CD4-positive, alpha-beta T cell (primary cell): ENCODE data around the gene SRGAP1. TPM values are rescaled to one million over a fixed set of nuclear protein-coding genes. Genes with fewer than 3 reads are reported as not detected.
"Not testable (repeated sequence)": the region's sequence is repeated elsewhere in the genome, so short reads cannot be mapped to it uniquely, and the experiment has no call there.

Experiments
- ATAC-seq: fragments of 200-7000 bp; cut with Tn5 transposase; one replicate; pipeline ENCODE4 v1.10.0; 2022; ENCODE audit warnings: mild to moderate bottlenecking; ENCODE audit not compliant: poor library complexity
- CTCF ChIA-PET: fragments of 350-600 bp; sonication (Branson Sonifier 250); formaldehyde crosslinking; loops from one replicate; lab custom pipeline; 2021; ENCODE audit warnings: antibody characterized with exemption, inconsistent platforms; lab: Charles Lee
- POLR2A ChIA-PET: fragments of 350-600 bp; sonication (Branson Sonifier 250); formaldehyde crosslinking; loops from one replicate; lab custom pipeline; 2021; ENCODE audit warnings: antibody characterized with exemption, inconsistent platforms; lab: Charles Lee
- DNase-seq, 14 experiments: peaks; one replicate each; pipeline ENCODE4 v3.0.0-alpha.2; 2013 to 2020; ENCODE audit warnings: mixed read lengths in 2 of 14
- H3K27ac ChIP-seq, 2 donors: one replicate each; pipeline versions ENCODE4 v1.5.1 to v1.7.0; 2013; ENCODE audit warnings: low read length in 2 of 2, low read depth in 1 of 2, mild to moderate bottlenecking in 1 of 2
- H3K27me3 ChIP-seq, 2 experiments: 1 replicate in 1 of 2; 2 replicates in 1 of 2; pipeline versions ENCODE4 v1.6.1 to v1.7.0; 2013; ENCODE audit warnings: low read length in 2 of 2, control low read depth in 1 of 2, mild to moderate bottlenecking in 1 of 2, moderate library complexity in 1 of 2; ENCODE audit not compliant: insufficient read depth in 2 of 2, control insufficient read depth in 1 of 2
- H3K36me3 ChIP-seq: one replicate; pipeline ENCODE4 v1.6.1; 2013; ENCODE audit warnings: low read length, control low read depth; ENCODE audit not compliant: insufficient read depth
- H3K4me1 ChIP-seq: one replicate; pipeline ENCODE4 v1.6.1; 2013; ENCODE audit warnings: low read length, control low read depth; ENCODE audit not compliant: insufficient read depth
- H3K4me3 ChIP-seq: one replicate; pipeline ENCODE4 v1.5.1; 2013; ENCODE audit warnings: mild to moderate bottlenecking, low read length, moderate library complexity
- H3K9me3 ChIP-seq, 2 experiments: 1 replicate in 1 of 2; 2 replicates in 1 of 2; pipeline versions ENCODE4 v1.6.1 to v1.7.0; 2013; ENCODE audit warnings: low read length in 2 of 2, mild to moderate bottlenecking in 2 of 2, control low read depth in 1 of 2, moderate library complexity in 1 of 2; ENCODE audit not compliant: control insufficient read depth in 1 of 2, insufficient read depth in 1 of 2
- H3K27ac Mint-ChIP-seq: one replicate; pipeline ENCODE4 v1.8.0; 2020; ENCODE audit warnings: mixed read lengths
- H3K27me3 Mint-ChIP-seq: one replicate; pipeline ENCODE4 v1.8.0; 2021; ENCODE audit warnings: mixed read lengths
- H3K36me3 Mint-ChIP-seq: one replicate; pipeline ENCODE4 v1.8.0; 2021; ENCODE audit warnings: low read depth, mixed read lengths
- H3K4me1 Mint-ChIP-seq: one replicate; pipeline ENCODE4 v1.8.0; 2021; ENCODE audit warnings: low read depth, mixed read lengths
- H3K4me3 Mint-ChIP-seq: one replicate; pipeline ENCODE4 v1.8.0; 2020; ENCODE audit warnings: mild to moderate bottlenecking, mixed read lengths
- H3K9me3 Mint-ChIP-seq: one replicate; pipeline ENCODE4 v1.8.0; 2020; ENCODE audit warnings: mixed read lengths
- CTCF ChIP-seq: fragments of 200-600 bp; IDR thresholded peaks from one replicate; pipeline ENCODE4 v1.8.0; 2022; ENCODE audit warnings: antibody characterized with exemption, mild to moderate bottlenecking
- intact Hi-C, 2 experiments: fragments of 100-400 bp; cut with DNase I in 1 of 2; cut with micrococcal nuclease in 1 of 2; formaldehyde crosslinking; loops; one replicate each; pipeline versions ENCODE4 v1.15.1 to v1.9.0; 2023 to 2025; cut with DNase I, micrococcal nuclease
- total RNA-seq, 174 experiments: library from RNA in 2 of 174; stranded (reverse) in 2 of 174; gene quantifications; one replicate each; pipeline ENCODE4 v1.2.3 and lab custom pipeline; 2021 to 2026

SRGAP1 gene
- total RNA-seq, 2 experiments from 2014 or later, result 0.03 TPM; not detected in 1

DNA sequence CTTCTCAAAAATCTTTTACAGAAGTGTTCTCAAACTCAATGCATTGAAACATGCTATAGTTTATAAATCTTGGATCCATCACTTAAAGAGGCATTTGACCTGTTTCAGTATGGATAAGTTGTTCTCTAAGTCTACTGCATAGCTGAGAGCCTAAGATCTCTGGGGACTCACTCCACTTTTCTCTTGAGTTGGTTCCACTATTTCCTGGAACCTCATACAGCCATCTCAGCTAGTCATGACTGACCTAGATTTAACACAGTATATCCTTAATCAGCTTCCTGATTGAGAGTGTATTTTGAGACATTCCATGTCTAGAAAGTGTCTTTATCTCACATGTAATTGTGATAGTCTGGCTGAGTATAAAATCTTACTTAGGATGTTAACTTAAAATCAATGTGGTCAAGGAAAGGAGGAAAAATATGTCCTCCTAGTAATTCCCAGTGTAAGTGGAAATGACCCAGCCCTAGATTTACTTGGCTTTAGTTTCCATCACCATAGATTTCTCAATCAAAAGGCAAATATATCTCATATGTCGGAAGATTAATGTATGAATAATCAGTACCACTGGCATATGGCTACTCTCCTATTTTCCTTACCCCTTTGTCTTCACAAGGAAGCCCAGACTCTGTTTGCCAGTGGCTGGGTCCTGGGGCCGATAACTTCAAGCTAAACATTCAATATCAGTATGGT, 315.7 kb downstream of the SRGAP1 start:
- CTCF ChIA-PET, result no interaction called here
- Histone ChIP-seq H3K27ac (no peak overlapping the region), H3K4me1 (no peaks in the 10 kb centered on the region), H3K27me3 (no peaks in the 10 kb centered on the region), H3K4me3 (no peak overlapping the region), H3K9me3 (no peaks in the 10 kb centered on the region), H3K36me3 (no peaks in the 10 kb centered on the region)
- Mint-ChIP-seq H3K4me1 (no peaks in the 10 kb centered on the region), H3K27me3 (no peaks in the 10 kb centered on the region), H3K4me3 (no peak overlapping the region), H3K36me3 (peaks cover 33% of the 10 kb centered on the region), H3K9me3 (peaks cover 3% of the 10 kb centered on the region), H3K27ac (no peak overlapping the region)
- no peak for TF ChIP-seq CTCF
- ATAC-seq (no peak), DNase-seq (no peak)
- intact Hi-C loops, result no loop called here
- POLR2A ChIA-PET, result no interaction called here

GRCh38 chr12:64160711-64161060, 316.2 kb downstream of the SRGAP1 start:
- no peak overlapping the region for H3K4me3 Mint-ChIP-seq
- Histone ChIP-seq H3K4me3 (no peak overlapping the region), H3K4me1 (no peaks in the 10 kb centered on the region), H3K27me3 (no peaks in the 10 kb centered on the region), H3K9me3 (no peaks in the 10 kb centered on the region), H3K27ac (no peak overlapping the region), H3K36me3 (no peaks in the 10 kb centered on the region)
- intact Hi-C loops, result no loop called here
- TF ChIP-seq CTCF, result no peak
- no peaks in the 10 kb centered on the region for H3K4me1 Mint-ChIP-seq
- H3K27me3 Mint-ChIP-seq, result no peaks in the 10 kb centered on the region
- H3K36me3 Mint-ChIP-seq, result peaks cover 37% of the 10 kb centered on the region
- H3K27ac Mint-ChIP-seq, result no peak overlapping the region
- ATAC-seq, result no peak
- ChIA-PET CTCF (no interaction called here), POLR2A (no interaction called here)
- DNase-seq, result no peak
- H3K9me3 Mint-ChIP-seq, result peaks cover 3% of the 10 kb centered on the region

DNA sequence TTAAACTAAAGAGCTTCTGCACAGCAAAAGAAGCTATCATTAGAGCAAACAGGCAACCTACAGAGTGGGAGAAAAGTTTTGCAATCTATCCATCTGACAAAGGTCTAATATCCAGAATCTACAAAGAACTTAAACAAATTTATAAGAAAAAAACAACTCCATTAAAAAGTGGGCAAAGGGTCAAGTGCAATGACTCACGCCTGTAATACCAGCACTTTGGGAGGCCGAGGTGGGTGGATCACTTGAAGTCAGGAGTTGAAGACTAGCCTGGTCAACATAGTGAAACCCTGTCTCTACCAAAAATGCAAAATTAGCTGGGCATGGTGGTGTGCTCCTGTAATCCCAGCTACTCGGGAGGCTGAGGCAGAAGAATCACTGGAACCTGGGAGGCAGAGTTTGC, 322.1 kb downstream of the SRGAP1 start:
- H3K4me3 ChIP-seq, H3K27me3 ChIP-seq, CTCF ChIA-PET, H3K4me1 Mint-ChIP-seq, H3K9me3 Mint-ChIP-seq, H3K27ac Mint-ChIP-seq, H3K27me3 Mint-ChIP-seq, ATAC-seq, intact Hi-C loops, H3K36me3 ChIP-seq, DNase-seq, POLR2A ChIA-PET, H3K4me3 Mint-ChIP-seq, H3K4me1 ChIP-seq, H3K9me3 ChIP-seq, H3K27ac ChIP-seq: not testable (repeated sequence)
- H3K36me3 Mint-ChIP-seq, result peaks cover 39% of the 10 kb centered on the region

- H3K4me3 Mint-ChIP-seq, H3K27me3 Mint-ChIP-seq, H3K27ac Mint-ChIP-seq, H3K27ac ChIP-seq, H3K27me3 ChIP-seq, H3K4me3 ChIP-seq, ATAC-seq, CTCF ChIA-PET, H3K9me3 Mint-ChIP-seq, H3K9me3 ChIP-seq, DNase-seq, H3K4me1 Mint-ChIP-seq, H3K36me3 ChIP-seq, H3K4me1 ChIP-seq, intact Hi-C loops, POLR2A ChIA-PET: not testable (repeated sequence)
- peaks cover 36% of the 10 kb centered on the region for H3K36me3 Mint-ChIP-seq
Observed at GRCh38 chr12:64167041-64167440, 322.5 kb downstream of the SRGAP1 start.
